Transverse colon (tissue), 4 donors: ENCODE data around the gene CD40. TPM values are rescaled to one million over a fixed set of nuclear protein-coding genes. Genes with fewer than 3 reads are reported as not detected.
A peak's percentile ranks its signal among the peaks of the same experiment; 100 is the strongest.

Source experiments
- DNase-seq: peaks from one replicate; pipeline ENCODE4 v3.0.0-alpha.2; 2019
- H3K27ac ChIP-seq, 4 donors: fragments of 200-600 bp; sonication (generic); 2 replicates each; pipeline ENCODE4 v1.5.1; 2016 to 2018; ENCODE audit warnings: inconsistent platforms in 4 of 4
- H3K27me3 ChIP-seq: fragments of 200-600 bp; sonication (generic); 2 replicates; pipeline ENCODE4 v1.5.1; 2017; ENCODE audit warnings: inconsistent platforms
- H3K36me3 ChIP-seq, 4 donors: fragments of 200-600 bp; sonication (generic); 2 replicates each; pipeline ENCODE4 v1.5.1; 2017 to 2019; ENCODE audit warnings: inconsistent platforms in 4 of 4
- H3K4me1 ChIP-seq, 4 donors: fragments of 200-600 bp; sonication (generic); 2 replicates each; pipeline ENCODE4 v1.5.1; 2017 to 2020; ENCODE audit warnings: inconsistent platforms in 4 of 4
- H3K4me3 ChIP-seq, 4 donors: fragments of 200-600 bp; sonication (generic); 1 replicate in 1 of 4; 2 replicates in 3 of 4; pipeline versions ENCODE4 v1.5.1 to v1.6.1; 2017 to 2019; ENCODE audit warnings: inconsistent platforms in 4 of 4
- H3K9me3 ChIP-seq, 2 donors: fragments of 200-600 bp; sonication (generic); 2 replicates each; pipeline ENCODE4 v1.5.1; 2017 to 2019; ENCODE audit warnings: inconsistent platforms in 2 of 2
- CTCF ChIP-seq, 5 experiments: fragments of 200-600 bp in 3 of 5; fragments of 450-650 bp in 2 of 5; sonication (generic) in 3 of 5; IDR thresholded peaks; 1 replicate in 2 of 5; 2 replicates in 3 of 5; pipeline ENCODE4 v1.5.1; 2016 to 2017; ENCODE audit warnings: antibody characterized with exemption in 5 of 5, inconsistent platforms in 3 of 5, mild to moderate bottlenecking in 2 of 5, moderate library complexity in 1 of 5
- EP300 ChIP-seq: sonication (generic); formaldehyde crosslinking; IDR thresholded peaks from one replicate; pipeline ENCODE4 v1.6.1; 2017; ENCODE audit warnings: antibody characterized with exemption, low read depth
- POLR2A ChIP-seq: fragments of 450-650 bp; IDR thresholded peaks from one replicate; pipeline ENCODE4 v1.6.1; 2016; ENCODE audit warnings: antibody characterized with exemption, mild to moderate bottlenecking, moderate library complexity
- POLR2AphosphoS5 ChIP-seq, 3 donors: sonication (generic); formaldehyde crosslinking; IDR thresholded peaks; one replicate each; pipeline ENCODE4 v1.6.1; 2016; ENCODE audit warnings: antibody characterized with exemption in 3 of 3
- WGBS, 2 donors: methylation state at CpG; one replicate each; pipeline ENCODE4 v1.1.5; 2018; ENCODE audit warnings: low coverage in 1 of 2; 5-methylcytosine and 5-hydroxymethylcytosine counted together
- in situ Hi-C, 4 donors: fragments of 200-750 bp; cut with MboI; loops; one replicate each; pipeline versions ENCODE4 v1.15.0 to v1.15.1; 2017; ENCODE audit warnings: low sequenced_read_pairs in 3 of 4, low pct_ligation_motif_present in 1 of 4, low pct_unique_long_range_greater_than_20kb in 1 of 4
- intact Hi-C: fragments of 100-400 bp; cut with DNase I; formaldehyde crosslinking; loops from one replicate; pipeline ENCODE4 v1.15.1; 2023; ENCODE audit warnings: low total_unique reads
- total RNA-seq, 4 donors: library from RNA; depleted of rRNA; stranded (reverse); fragments of >200 nt; gene quantifications; one replicate each; pipeline ENCODE4 v1.1.0, GENCODE V29; 2016

The CD40 gene
- total RNA-seq, 4 donors from 2014 or later: 2.5 to 11.6 (median 3.5) TPM

- Histone ChIP-seq H3K4me1 (peaks cover 0 to 39% (median 18%) of the 10 kb centered on the region in 4 donors), H3K9me3 (no peaks in the 10 kb centered on the region), H3K27me3 (no peaks in the 10 kb centered on the region), H3K4me3 (no peak overlapping the region), H3K36me3 (peaks cover 0 to 25% (median 6%) of the 10 kb centered on the region in 4 donors), H3K27ac (no peak overlapping the region)
- WGBS, 2 donors: 83 to 85% methylated on average over 3 to 7 of the region's 7 CpGs
- no peak for TF ChIP-seq POLR2A
- no peak for TF ChIP-seq POLR2AphosphoS5 (IDR thresholded peaks at IDR 0.05)
- no peak for TF ChIP-seq EP300
- no peak for TF ChIP-seq CTCF (IDR thresholded peaks at IDR 0.05)
- in situ Hi-C loops: no loop called here
- DNase-seq: no peak
- intact Hi-C loops: no loop called here
Measured at GRCh38 chr20:46078954-46079353, 39.2 kb upstream of the CD40 start.

- peaks cover 0 to 16% (median 2%) of the 10 kb centered on the region in 4 donors for H3K36me3 ChIP-seq
- no peaks in the 10 kb centered on the region for H3K9me3 ChIP-seq
- peaks cover 15 to 59% (median 40%) of the 10 kb centered on the region in 4 donors for H3K4me1 ChIP-seq
- intact Hi-C loops (no loop called here), in situ Hi-C loops (no loop called here)
- TF ChIP-seq EP300 (no peak), CTCF (IDR thresholded peaks at IDR 0.05) (no peak), POLR2AphosphoS5 (IDR thresholded peaks at IDR 0.05) (no peak), POLR2A (no peak)
- H3K27me3 ChIP-seq: no peaks in the 10 kb centered on the region
- DNase-seq: no peak
- no peak overlapping the region for H3K27ac ChIP-seq
- WGBS, 2 donors: 82 to 94% methylated on average over 1 of the region's 1 CpG
- H3K4me3 ChIP-seq: no peak overlapping the region
Measured at GRCh38 chr20:46081074-46081473, 37.0 kb upstream of the CD40 start.

DNA sequence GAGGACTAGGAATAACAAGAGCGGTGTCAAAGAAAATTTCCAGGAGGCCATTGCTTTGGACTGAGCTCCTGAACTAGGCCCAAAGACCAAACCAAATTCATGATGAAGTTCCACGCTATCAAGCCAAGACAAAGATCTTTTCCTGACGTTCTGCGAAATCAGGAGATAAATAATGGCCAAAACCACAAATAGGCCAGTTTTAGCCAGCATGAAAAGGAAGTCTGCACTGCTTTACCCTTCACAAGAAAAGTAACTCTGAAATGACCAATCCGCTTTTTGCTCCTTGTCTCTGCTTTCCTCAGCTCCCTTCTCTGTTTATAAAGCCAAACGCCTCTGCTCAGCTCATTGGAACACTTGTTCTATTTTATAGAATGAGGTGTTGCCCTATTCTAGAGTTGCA lies 35.0 kb upstream of the CD40 start:
- WGBS, 2 donors: 62 to 72% methylated on average over 6 of the region's 6 CpGs
- in situ Hi-C loops (no loop called here), intact Hi-C loops (no loop called here)
- Histone ChIP-seq H3K36me3 (peaks cover 0 to 13% (median 2%) of the 10 kb centered on the region in 4 donors), H3K9me3 (no peaks in the 10 kb centered on the region), H3K27ac (no peak overlapping the region), H3K27me3 (no peaks in the 10 kb centered on the region), H3K4me3 (no peak overlapping the region), H3K4me1 (peaks cover 33 to 79% (median 60%) of the 10 kb centered on the region in 4 donors)
- no peak for TF ChIP-seq POLR2A
- no peak for DNase-seq

GRCh38 chr20:46083531-46084061 lies 34.5 kb upstream of the CD40 start:
- Histone ChIP-seq H3K36me3 (peaks cover 0 to 8% (median 2%) of the 10 kb centered on the region in 4 donors), H3K4me3 (no peak overlapping the region), H3K9me3 (no peaks in the 10 kb centered on the region), H3K27ac (no peak overlapping the region), H3K4me1 (peaks cover 38 to 84% (median 64%) of the 10 kb centered on the region in 4 donors), H3K27me3 (no peaks in the 10 kb centered on the region)
- in situ Hi-C loops: no loop called here
- 85 to 90% methylated on average over 1 of the region's 1 CpG for WGBS, 2 donors
- no peak for DNase-seq
- intact Hi-C loops: no loop called here
- TF ChIP-seq CTCF (IDR thresholded peaks at IDR 0.05) (no peak), POLR2AphosphoS5 (IDR thresholded peaks at IDR 0.05) (no peak), POLR2A (no peak), EP300 (no peak)

- intact Hi-C loops: no loop called here
- Histone ChIP-seq H3K27ac (peak overlapping the region in 3 of 4 donors; percentile 31 to 60 (median 38)), H3K27me3 (no peaks in the 10 kb centered on the region), H3K4me3 (no peak overlapping the region), H3K9me3 (no peaks in the 10 kb centered on the region), H3K36me3 (no peaks in the 10 kb centered on the region), H3K4me1 (peaks cover 39 to 87% (median 66%) of the 10 kb centered on the region in 4 donors)
- TF ChIP-seq EP300 (no peak), POLR2AphosphoS5 (IDR thresholded peaks at IDR 0.05) (no peak)
- in situ Hi-C loops: no loop called here
- WGBS, 2 donors: 80 to 86% methylated on average over 1 to 3 of the region's 3 CpGs
- no peak for DNase-seq
Measured at GRCh38 chr20:46084805-46085178, 33.3 kb upstream of the CD40 start.
